GM19043 (cell line): ENCODE measurements around the gene CPLX3.
A peak's percentile ranks its signal among the peaks of the same experiment; 100 is the strongest.

Experiments
- ATAC-seq: cut with Tn5 transposase; IDR thresholded peaks from one replicate; pipeline ENCODE4 v1.9.1; 2021; ENCODE audit warnings: low read depth; ENCODE audit not compliant: unreplicated experiment

Gene CPLX3

DNA sequence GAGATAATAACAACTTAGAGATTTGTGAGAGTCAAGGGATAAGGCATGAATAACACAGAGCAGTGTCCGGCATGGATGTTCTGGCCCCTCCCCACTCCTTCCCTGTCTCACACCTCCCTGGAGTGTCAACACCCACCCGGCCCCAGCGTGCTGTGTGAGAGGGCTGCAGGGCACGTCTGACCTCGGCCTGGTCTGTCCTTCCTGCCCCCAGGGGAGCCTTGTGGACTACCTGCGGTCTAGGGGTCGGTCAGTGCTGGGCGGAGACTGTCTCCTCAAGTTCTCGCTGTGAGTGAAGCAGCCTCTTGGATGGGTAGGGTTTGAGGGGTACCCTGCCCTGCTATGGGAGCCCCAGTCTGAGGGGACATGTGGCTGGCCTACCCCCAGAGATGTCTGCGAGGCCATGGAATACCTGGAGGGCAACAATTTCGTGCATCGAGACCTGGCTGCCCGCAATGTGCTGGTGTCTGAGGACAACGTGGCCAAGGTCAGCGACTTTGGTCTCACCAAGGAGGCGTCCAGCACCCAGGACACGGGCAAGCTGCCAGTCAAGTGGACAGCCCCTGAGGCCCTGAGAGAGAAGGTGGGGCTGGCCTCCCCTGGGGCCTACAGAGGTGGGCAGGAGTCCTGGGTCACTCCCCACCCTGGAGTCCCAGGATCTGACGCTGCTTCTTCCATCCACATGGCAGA, 25.0 kb upstream of the CPLX3 start:
- no peak for ATAC-seq

GRCh38 chr15:74802290-74802689, 24.1 kb upstream of the CPLX3 start:
- no peak for ATAC-seq

- ATAC-seq = no peak
Observed at GRCh38 chr15:74802862-74803447, 23.5 kb upstream of the CPLX3 start.

DNA sequence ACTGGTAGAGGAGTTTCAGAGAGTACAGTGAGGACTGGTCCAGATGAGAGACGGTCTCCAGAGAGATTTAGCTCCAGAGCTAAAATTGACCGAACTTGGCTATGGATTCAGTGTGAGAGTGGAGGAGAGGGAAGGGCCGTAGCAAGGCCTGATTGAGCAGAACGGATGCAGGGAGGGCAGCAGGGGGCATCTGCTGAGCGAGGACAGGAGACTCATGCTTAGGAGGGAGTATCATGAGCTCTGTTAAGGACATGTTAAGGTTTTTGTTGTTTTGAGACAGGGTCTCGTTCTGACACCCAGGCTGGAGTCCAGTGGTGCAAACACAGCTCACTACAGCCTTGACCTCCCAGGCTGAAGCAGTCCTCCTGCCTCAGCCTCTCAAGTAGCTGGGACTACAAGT, 21.5 kb upstream of the CPLX3 start:
- ATAC-seq = no peak

GRCh38 chr15:74807282-74807681, 19.1 kb upstream of the CPLX3 start:
- ATAC-seq = no peak

GRCh38 chr15:74808078-74808839, 18.2 kb upstream of the CPLX3 start:
- no peak for ATAC-seq

DNA sequence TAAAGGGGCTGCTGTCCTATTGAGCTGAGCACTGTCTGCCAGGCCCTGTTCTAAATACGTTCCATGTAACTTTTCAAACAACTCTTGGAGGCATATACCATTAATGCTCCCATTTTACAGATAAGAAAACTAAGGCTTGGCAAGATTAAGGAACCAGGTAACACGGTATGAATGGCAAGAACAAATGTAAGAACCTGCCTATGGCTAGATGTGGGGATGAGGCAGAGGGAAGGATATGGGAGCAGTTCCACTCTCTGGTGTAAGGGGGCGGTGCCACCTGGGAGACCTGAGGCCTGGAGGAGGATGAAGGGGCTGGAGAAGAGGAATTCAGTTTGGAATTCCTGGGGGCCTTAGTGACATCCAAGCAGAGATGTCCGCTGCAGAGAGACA, 17.6 kb upstream of the CPLX3 start:
- no peak for ATAC-seq

DNA sequence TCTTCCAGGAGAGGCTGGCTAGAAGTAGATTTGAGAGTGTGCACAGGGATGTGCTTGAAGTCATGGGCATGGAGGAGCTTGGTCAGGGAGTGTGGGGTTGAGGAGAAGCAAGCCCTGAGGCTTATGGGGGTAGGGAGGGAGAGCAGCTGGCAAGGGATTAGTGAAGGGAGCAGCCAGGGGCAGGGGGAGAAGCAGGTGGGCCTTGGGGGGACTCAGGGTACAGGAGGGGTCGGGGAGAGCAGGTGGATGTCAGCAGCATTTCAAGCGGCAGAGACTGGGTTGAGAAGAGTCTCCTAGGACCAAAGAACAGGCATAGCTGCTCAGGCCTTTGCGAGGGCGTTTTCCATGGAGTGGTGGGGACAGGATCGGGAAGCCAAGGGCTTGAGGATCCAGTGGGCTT, 17.2 kb upstream of the CPLX3 start:
- ATAC-seq = no peak

DNA sequence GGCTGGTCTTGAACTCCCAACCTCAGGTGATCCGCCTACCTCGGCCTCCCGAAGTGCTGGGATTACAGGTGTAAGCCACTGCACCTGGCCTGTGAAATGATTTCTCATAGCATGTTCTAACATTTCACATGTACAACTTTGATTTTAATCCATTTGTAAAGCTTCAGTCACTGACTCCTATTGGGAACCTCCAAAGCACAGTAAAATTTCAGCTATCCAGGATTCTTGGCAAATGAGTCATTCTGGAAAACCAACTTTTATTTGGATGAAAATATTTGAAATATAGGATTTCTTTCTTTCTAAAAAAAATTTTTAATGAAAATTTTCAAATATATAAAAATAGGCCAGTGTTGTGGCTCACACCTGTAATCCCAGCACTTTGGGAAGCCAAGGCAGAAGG, 16.5 kb upstream of the CPLX3 start:
- ATAC-seq = no peak

GRCh38 chr15:74812533-74812932, 13.9 kb upstream of the CPLX3 start, which contains the start of gene LMAN1L:
LMAN1L (plus strand) TSS chr15:74812835; CDS start chr15:74812855, 20 bp downstream.
- ATAC-seq = no peak

GRCh38 chr15:74815121-74815934, 11.1 kb upstream of the CPLX3 start:
- no peak for ATAC-seq

GRCh38 chr15:74815961-74816360, 10.5 kb upstream of the CPLX3 start:
- ATAC-seq = no peak

DNA sequence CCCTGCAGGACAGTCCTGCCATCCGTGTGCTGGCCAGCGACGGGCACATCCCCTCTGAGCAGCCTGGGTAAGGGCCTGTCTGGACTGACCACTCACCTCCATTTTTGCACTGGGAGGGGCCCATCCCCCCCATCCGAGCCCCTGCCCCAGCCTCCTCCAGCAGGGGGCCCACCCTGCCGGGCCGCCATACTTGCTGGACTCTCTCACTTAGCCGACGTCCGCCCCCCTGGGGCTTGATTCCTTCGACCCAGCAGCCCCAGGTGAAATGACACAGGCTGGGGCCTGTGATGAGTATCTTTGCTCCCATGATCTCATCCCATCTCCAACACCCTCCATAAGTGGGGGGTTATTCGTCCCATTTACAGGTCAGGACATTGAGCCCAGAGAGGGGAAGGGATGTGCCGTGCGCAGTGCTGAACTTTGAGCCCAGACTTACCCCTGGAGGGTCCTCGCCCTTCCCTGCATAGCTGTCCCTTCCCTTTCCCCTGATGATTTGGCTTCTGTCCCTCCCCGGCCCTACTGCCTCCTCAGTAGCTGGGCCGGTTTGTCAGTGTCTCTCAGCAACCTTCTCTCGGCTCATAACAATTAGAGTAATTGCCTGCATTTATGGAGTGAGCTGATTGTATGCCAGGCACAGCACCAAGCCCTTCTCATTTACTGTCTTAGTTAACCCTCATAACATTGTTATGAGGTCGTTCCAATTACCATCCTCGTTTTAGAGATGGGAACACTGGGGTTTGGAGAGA, 9.6 kb upstream of the CPLX3 start:
- ATAC-seq = no peak

DNA sequence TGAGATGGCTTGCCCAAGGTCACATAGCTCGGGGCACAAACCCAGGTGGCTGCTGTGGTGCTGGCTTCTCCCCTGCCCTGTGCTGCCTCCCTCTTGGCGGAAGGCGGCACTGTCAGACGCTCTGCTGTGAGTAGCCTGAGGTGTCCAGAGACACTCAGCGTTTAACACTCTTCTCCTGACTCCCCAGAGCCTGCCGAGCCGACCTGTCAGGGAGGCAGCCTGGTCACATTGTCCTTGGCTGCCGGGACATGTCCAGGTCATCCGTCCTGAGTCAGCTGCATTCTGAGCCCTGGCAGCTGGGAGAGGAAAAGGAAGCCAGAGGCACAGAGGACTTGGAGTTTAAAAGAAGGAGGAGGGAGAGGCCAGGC, 9.1 kb upstream of the CPLX3 start:
- ATAC-seq = no peak

DNA sequence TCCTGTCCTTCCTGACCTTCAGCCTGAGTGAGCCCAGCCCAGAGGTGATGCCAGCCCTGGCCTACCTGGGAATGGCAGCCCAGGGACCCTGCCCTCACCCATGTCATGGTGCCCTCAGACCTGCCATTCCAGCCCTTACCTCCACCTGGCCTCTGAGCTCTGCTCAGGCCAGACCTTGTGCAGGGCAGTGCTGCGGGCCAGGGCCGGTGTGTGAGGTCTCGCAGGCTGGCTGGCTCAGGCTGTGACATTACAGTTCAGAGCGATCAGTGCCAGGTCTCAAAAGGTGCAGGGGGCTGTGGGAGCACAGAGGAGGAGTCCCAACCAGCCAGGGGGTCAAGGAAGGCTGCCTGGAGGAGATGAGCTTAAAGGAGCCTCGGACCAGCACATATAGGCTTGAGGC, 6.4 kb upstream of the CPLX3 start:
- ATAC-seq = no peak

DNA sequence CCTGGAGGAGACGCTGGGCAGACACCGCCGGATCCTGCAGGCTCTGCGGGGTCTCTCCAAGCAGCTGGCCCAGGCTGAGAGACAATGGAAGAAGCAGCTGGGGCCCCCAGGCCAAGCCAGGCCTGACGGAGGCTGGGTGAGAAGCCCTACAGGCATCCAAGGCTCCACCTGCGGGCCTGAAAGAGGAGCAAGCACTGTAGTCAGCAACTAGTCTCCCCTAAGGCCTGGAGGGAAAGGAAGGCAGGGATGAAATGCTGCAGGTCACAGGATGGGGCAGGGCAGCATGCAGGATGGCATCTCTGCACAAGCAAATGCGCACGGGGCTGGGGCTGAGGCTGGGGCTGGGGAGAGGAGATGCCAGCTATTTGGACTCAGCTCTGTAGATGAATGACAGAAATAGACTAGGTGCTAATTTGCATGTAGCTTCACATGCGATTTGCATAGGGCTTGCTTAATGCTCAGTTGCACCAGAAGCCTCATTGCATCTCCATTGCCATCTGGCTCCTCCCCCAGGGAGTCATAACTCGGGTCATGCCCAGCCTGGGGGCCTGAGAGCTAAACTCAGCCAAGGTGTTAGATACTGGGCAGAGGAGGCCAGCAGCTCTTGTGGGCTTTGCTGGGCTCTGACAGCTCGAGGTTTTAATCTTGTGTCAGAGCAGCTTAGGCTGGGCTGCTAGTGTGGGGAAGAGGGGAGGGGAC, 5.2 kb upstream of the CPLX3 start:
- peak; percentile 81 for ATAC-seq

DNA sequence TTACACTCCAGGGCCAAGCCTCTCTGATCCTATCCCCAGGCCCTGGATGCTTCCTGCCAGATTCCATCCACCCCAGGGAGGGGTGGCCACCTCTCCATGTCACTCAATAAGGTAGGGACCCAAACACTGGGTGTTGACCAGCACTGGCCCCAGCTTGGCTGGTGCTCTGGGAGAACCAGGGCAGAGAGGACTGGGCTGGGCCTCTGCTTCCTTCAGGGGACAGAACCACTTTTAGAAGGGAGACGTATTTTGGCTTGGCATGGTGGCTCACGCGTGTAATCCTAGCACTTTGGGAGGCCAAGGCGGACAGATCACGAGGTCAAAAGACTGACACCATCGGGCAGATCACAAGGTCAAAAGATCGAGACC, 4.7 kb upstream of the CPLX3 start:
- ATAC-seq = no peak

GRCh38 chr15:74822233-74822632, 4.2 kb upstream of the CPLX3 start:
- no peak for ATAC-seq

GRCh38 chr15:74823324-74823723, 3.1 kb upstream of the CPLX3 start:
- no peak for ATAC-seq

- no peak for ATAC-seq
Observed at GRCh38 chr15:74824976-74825375, 1.5 kb upstream of the CPLX3 start.
